ENCODE measurements around the gene C2CD4C.

The C2CD4C gene

DNA sequence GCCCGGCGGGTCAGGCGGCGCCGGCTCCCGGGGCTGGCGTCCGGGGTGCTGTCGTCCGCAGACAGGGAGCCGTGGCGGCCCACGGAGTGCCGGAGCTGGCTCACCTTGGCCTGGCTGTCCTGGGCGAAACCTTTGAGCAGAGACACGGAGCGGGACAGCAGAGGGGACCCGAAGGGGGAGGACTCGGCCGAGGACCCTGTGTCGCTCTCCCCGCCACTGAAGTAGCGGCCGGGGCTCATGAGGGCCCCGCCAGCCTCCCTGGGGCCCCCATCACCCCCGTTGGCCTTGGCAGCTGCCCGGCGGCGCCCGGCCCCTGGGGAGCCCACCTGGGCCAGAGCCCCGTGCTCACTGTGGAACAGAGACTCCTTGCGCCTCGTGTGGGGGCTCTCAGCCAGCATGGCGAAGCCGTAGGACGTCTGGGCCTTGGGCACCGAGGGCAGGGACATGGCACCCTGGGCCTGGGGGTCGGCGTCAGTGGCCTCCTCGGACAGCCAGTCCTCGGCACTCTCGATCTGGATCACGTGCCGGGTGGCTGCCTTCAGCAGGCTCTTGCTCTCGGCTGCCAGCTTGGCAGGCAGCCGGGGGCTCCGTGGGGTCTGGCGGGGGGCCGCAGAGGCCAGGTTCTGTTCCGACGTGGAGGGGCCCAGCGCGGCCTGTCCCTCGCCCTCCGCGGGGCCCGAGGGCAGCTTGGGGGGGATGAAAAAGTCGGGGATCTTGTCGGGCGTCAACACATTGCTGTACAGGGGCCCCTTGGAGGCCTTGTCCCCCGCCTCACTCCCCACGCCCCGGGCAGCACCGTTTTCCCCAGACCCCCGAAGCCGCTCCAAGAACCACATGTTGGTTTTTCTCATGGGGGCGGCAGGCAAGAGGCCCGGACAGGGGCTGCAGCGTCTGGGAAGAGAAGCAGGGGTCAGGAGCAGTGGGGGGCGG, 1.2 kb downstream of the C2CD4C start:
- DNase-seq (ENCODE audit: low read depth): no peak
- TF ChIP-seq, protein P1, sequence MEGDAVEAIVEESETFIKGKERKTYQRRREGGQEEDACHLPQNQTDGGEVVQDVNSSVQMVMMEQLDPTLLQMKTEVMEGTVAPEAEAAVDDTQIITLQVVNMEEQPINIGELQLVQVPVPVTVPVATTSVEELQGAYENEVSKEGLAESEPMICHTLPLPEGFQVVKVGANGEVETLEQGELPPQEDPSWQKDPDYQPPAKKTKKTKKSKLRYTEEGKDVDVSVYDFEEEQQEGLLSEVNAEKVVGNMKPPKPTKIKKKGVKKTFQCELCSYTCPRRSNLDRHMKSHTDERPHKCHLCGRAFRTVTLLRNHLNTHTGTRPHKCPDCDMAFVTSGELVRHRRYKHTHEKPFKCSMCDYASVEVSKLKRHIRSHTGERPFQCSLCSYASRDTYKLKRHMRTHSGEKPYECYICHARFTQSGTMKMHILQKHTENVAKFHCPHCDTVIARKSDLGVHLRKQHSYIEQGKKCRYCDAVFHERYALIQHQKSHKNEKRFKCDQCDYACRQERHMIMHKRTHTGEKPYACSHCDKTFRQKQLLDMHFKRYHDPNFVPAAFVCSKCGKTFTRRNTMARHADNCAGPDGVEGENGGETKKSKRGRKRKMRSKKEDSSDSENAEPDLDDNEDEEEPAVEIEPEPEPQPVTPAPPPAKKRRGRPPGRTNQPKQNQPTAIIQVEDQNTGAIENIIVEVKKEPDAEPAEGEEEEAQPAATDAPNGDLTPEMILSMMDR (IDR thresholded peaks at IDR 0.05; ENCODE audit: control insufficient read depth, insufficient read depth, low read depth, low read length, missing control alignments): no peak
- no peak overlapping the region for H3K4me3 ChIP-seq (ENCODE audit: control insufficient read depth, low read depth, low read length)

DNA sequence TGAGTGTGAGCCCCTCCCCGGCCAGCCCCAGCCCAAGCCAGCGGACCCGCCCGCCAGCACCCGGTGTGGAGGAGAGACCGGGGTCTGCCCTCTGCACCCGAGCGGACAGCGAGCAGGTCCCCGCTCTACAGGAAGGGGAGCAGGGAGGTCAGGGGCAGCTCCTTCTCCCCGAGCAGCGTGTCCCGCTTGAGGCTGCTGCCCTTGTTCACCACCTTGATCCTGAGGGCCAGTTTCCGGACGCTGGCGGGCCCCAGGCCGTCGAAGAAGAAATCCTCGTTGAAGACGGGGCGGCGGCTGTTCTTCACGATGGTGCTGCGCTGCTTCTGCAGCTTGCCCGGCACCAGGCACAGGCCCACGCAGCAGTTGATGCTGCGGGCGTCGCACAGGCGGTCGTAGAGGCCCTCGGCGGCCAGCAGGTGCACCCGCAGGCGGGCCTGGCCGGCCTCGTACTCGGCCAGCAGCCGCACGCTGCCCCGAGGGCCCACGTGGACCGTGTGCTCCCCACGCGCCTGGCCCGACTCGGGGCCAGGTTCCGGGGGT, 1.9 kb downstream of the C2CD4C start:
- H3K4me3 ChIP-seq (ENCODE audit: control insufficient read depth, low read depth, low read length): no peak overlapping the region
- no peak for DNase-seq (ENCODE audit: low read depth)
- TF ChIP-seq, protein P1 (IDR thresholded peaks at IDR 0.05; ENCODE audit: control insufficient read depth, insufficient read depth, low read depth, low read length, missing control alignments): no peak

DNA sequence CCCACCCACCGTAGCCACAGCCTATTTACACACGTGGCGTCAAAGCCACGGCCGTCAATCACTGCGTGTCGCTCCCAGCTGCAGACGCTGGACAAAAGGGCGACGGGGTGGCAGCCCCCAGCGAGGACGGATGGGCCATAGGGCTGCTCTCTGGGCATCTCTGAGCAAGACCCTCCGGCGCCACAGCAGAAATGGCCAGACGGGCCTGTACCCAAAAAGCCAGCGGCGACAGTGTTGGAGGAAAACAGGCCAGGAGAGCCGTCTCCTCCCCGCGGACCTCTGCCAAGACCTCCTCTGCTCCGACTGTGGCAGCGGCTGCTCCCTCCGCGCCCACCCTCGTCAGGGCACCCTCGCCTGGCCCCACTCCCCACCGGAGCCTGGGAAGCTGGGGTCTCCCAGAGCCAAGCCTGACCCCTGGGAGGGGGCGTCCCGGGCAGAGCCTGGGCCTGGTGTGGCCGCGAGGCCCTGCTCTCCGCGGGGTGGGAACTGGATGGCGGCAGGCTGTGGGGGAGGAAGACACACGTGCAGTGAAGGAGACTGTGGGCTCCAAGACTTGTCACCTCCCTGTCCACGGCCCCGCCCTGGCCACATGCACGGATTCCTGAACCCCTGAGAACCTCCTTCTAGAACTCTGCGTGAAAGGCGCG, 2.7 kb downstream of the C2CD4C start:
- TF ChIP-seq, protein P1 (IDR thresholded peaks at IDR 0.05; ENCODE audit: control insufficient read depth, insufficient read depth, low read depth, low read length, missing control alignments): no peak
- no peak for DNase-seq (ENCODE audit: low read depth)

DNA sequence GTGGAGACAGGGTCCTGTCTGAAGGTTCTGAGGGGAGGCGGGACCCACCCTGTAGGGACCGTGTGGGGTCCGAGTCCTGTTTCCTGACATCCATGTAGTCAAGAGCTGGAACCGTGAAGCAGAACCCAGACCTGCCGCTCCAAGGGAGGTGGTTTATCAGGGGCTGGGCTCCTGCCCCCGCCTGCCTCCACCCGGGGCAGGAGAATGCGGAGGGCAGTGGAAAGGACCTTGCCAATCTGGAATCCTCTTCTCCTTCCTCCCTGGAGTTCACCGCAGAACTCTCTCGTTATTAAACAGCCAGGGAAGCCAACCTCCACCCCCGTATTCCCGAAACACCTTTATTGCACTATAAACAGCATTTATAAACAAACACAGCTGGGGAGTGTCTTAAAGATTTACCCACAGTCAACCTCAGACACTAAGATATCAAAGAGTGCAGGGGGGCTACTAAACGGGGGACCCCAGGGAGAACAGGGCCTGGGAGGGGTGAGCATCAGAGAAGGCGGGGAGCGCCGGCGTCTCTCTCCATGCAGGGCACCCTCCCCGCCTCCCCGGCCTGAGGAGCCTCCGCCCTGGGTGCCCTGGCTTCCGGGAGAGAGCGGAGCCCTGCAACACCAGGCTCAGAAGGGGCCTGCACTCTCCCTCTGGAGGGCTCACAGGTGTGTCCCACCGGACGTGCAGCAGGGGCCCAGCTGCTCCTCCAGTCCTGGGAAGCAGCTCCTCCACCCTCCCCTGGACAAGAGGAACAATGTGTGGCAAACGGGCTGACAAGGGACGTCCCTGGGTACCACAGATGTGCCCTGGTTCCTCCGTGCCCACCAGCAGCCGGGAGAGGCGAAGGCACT, 3.6 kb downstream of the C2CD4C start:
- TF ChIP-seq, protein P1 (IDR thresholded peaks at IDR 0.05; ENCODE audit: control insufficient read depth, insufficient read depth, low read depth, low read length, missing control alignments): no peak
- no peak for DNase-seq (ENCODE audit: low read depth)
- no peak overlapping the region for H3K4me3 ChIP-seq (ENCODE audit: control insufficient read depth, low read depth, low read length)

More for the DNA sequence above, 2.7 kb downstream of the C2CD4C start:
- no peak overlapping the region for H3K4me3 ChIP-seq (ENCODE audit: control insufficient read depth, low read depth, low read length)

DNA sequence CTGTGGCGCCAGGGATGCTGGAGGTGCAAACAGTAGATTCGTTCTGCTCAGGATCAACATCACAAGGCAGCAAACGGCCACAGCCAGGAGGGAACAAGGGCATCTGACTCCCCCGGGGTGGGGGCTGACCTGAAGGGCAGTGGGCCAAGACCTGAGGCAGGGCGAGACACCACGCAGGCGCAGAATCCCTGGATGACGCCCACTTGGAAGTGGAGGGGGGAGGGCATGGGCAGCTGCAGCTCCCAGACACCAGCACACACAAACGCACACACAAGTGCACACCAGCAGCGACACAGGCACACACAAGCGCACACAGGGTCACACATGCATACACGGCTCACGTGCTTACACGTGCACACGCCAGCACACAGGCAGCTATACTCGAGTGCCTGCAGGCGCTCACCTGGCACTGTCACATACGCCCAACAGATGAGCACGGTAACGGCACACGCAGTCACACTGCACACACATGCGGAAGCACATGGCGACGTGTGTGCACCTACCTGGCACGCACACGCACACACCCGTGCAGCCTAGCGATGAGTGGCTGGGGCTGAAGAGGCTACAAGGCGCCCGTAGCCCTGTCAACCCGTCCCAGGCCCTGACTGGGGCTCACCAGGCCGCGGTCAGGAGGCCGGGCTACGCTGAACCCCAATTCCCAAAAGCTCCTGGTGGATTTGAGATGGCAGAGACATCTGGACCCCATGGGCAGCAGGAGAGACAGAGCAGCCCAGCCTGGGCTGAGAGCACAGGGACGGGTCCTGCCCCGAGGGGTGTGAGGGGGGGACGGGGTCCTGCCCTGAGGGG, 5.5 kb downstream of the C2CD4C start:
- DNase-seq (ENCODE audit: low read depth): no peak
- TF ChIP-seq, protein P1 (IDR thresholded peaks at IDR 0.05; ENCODE audit: control insufficient read depth, insufficient read depth, low read depth, low read length, missing control alignments): no peak
- no peak overlapping the region for H3K4me3 ChIP-seq (ENCODE audit: control insufficient read depth, low read depth, low read length)

Data from AG09309 (cell line).